NOMO-1 treated with DMSO at 0.1 percent for 48 hours (cell line): ENCODE data around the gene ATP2A3.

ENCODE experiments used
- DNase-seq: peaks from one replicate; lab custom pipeline; 2025; ENCODE audit not compliant: unreplicated experiment; lab: John Stamatoyannopoulos, UW

Gene ATP2A3

GRCh38 chr17:3973495-3974137 is 9.4 kb upstream of the ATP2A3 start:
- DNase-seq: no peak

GRCh38 chr17:3972931-3973330 is 8.7 kb upstream of the ATP2A3 start:
- DNase-seq: no peak

GRCh38 chr17:3972281-3972731 is 8.1 kb upstream of the ATP2A3 start:
- peak; percentile 7 for DNase-seq

- no peak for DNase-seq
These were observed 6.4 kb upstream of the ATP2A3 start for GRCh38 chr17:3970668-3971067.

GRCh38 chr17:3969963-3970362 is 5.7 kb upstream of the ATP2A3 start:
- no peak for DNase-seq

- DNase-seq: no peak
These were observed 4.8 kb upstream of the ATP2A3 start for GRCh38 chr17:3968886-3969524.

GRCh38 chr17:3968015-3968414 is 3.8 kb upstream of the ATP2A3 start:
- no peak for DNase-seq

GRCh38 chr17:3966720-3967363 is 2.6 kb upstream of the ATP2A3 start:
- no peak for DNase-seq

- peak; percentile 90 for DNase-seq
These were observed 1.0 kb upstream of the ATP2A3 start for GRCh38 chr17:3965118-3965800.

GRCh38 chr17:3963237-3964201 is 718 bp downstream of the ATP2A3 start:
- peak; percentile 56 for DNase-seq

GRCh38 chr17:3962965-3963236 is 1.3 kb downstream of the ATP2A3 start:
- no peak for DNase-seq

- DNase-seq: no peak
These were observed 1.8 kb downstream of the ATP2A3 start for GRCh38 chr17:3962217-3962964.

GRCh38 chr17:3961564-3962047 is 2.6 kb downstream of the ATP2A3 start:
- no peak for DNase-seq

GRCh38 chr17:3960764-3961163 is 3.5 kb downstream of the ATP2A3 start:
- DNase-seq: no peak

- no peak for DNase-seq
These were observed 4.2 kb downstream of the ATP2A3 start for GRCh38 chr17:3959921-3960601.

GRCh38 chr17:3959295-3959899 is 4.8 kb downstream of the ATP2A3 start:
- DNase-seq: no peak

- DNase-seq: no peak
These were observed 6.3 kb downstream of the ATP2A3 start for GRCh38 chr17:3957735-3958599.

GRCh38 chr17:3956983-3957382 is 7.3 kb downstream of the ATP2A3 start:
- DNase-seq: no peak
